ENCODE data around the gene ZNF337.
"Not testable (repeated sequence)": the region's sequence is repeated elsewhere in the genome, so short reads cannot be mapped to it uniquely, and the experiment has no call there.

The ZNF337 gene

GRCh38 chr20:25692499-25692898 is 4.2 kb downstream of the ZNF337 start:
- TF ChIP-seq CTCF (IDR thresholded peaks at IDR 0.05; ENCODE audit: control insufficient read depth, extremely low read depth, insufficient read depth): no peak
- no peak overlapping the region for H3K4me3 ChIP-seq (ENCODE audit: low read depth, low read length)
- no peak for DNase-seq (ENCODE audit: low read depth)

GRCh38 chr20:25690427-25690826 is 6.2 kb downstream of the ZNF337 start:
- H3K4me3 ChIP-seq (ENCODE audit: low read depth, low read length): no peak overlapping the region
- no peak for DNase-seq (ENCODE audit: low read depth)
- no peak for TF ChIP-seq CTCF (IDR thresholded peaks at IDR 0.05; ENCODE audit: control insufficient read depth, extremely low read depth, insufficient read depth)

DNA sequence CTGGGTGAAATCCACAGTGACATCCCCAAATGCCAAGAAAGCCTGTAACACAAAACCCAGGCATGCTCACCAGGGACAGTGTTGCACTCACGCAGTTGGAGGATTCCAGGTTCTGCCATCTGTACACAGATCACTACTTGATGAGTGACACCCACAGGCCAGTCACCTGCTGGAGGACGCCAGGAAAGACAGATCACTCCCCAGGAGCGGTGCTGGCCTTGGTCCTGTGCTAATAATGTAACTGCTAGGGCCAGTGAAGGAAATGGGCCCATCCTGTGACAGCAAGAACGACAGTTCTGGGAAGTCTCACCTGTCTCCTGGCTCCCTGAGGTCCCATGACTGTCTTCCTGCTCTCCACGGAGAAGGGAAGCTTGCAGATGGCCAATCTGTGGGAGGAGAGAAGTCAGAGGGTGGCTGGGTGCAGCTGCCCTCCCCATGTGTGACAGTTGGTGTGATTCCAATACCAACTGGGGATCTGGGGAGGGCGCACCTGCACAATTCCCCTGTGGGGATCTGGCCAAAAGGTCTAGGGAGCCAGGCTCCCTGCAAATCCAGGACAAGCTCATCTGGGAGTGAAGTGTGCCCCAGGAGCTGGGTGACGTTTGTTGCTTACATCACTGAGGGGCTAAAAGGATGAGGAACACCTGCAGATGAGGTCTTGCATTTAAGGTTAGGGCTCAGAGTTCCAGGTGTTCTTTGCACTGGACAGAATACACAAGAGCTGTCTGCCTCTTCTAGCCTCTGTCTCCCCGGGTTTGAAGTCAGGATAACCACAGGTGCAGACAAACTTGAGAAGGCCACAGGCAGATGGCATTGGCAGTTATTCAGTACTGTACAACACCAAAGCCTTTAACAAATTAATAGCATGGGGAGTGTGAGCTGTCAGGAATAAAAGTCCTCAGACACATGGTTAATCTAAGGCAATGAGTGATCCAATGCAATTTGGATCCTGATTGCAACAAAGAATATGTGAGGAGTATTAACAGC is 10.3 kb downstream of the ZNF337 start:
- peak; percentile 33 for TF ChIP-seq CTCF (IDR thresholded peaks at IDR 0.05; ENCODE audit: control insufficient read depth, extremely low read depth, insufficient read depth)
- H3K4me3 ChIP-seq (ENCODE audit: low read depth, low read length): no peak overlapping the region
- DNase-seq (ENCODE audit: low read depth): peak; percentile 58

DNA sequence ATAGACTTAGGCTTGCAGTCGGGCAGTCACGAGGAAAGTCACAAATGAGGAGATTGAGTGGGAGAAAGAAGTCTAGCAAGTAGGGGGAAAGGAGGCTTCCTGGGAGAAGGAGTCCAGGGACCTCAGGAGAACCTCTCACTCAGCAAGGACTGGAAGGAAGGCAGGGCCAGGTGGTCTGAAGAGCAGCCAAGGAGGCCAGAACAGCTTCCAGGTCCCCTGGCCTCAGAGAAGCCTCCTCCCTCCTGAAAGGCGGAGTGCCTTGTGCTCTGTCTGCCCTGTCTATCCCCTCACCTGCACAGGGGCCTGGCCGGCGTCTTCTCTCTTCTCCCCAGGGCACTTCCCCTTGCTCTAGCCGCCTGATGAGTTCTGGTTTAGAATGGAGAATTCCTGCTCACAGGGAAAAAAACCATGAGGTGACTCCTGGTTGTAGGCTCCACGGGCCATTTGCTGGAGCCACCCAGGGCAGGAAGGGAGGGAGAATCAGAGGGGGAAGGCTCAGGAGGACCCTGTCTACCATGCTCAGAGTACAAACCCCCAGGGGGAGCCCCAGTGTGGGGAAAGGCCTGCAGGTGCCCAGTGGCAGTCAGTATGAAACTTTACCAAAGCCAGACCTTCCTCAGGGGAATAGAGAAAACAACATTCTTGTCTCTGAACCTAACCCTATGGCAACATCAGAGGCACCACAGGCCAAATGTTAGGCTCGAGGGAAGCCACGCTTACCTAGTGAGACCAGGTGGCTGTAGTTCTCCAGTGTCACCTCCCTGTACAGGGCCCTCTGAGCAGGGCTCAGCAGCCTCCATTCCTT is 11.2 kb downstream of the ZNF337 start:
- no peak overlapping the region for H3K4me3 ChIP-seq (ENCODE audit: low read depth, low read length)
- no peak for DNase-seq (ENCODE audit: low read depth)
- TF ChIP-seq CTCF (IDR thresholded peaks at IDR 0.05; ENCODE audit: control insufficient read depth, extremely low read depth, insufficient read depth): no peak

- not testable (repeated sequence) for DNase-seq (ENCODE audit: low read depth)
These were observed 12.8 kb downstream of the ZNF337 start for GRCh38 chr20:25683826-25684225.

DNA sequence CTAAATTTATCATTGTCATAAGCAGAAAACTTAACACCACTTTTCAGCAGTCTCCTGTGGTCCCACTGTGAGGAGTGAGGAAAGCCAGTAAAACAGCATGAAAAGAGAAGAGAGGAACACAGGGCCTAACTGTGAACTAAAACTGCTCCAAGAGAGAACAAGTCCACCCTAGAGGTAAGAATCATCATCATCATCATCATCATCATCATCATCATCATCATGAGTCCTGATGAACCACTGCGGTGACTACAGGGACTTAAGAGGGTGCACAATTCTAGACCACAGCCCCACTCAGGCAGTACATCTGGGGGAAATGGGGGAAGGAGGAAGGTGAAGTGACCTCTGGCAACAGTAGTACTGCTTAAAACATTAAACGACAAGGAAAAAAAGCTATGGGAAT is 13.6 kb downstream of the ZNF337 start:
- DNase-seq (ENCODE audit: low read depth): no peak
- H3K4me3 ChIP-seq (ENCODE audit: low read depth, low read length): no peak overlapping the region
- no peak for TF ChIP-seq CTCF (IDR thresholded peaks at IDR 0.05; ENCODE audit: control insufficient read depth, extremely low read depth, insufficient read depth)

More at GRCh38 chr20:25683826-25684225, 12.8 kb downstream of the ZNF337 start:
- H3K4me3 ChIP-seq (ENCODE audit: low read depth, low read length): not testable (repeated sequence)

DNA sequence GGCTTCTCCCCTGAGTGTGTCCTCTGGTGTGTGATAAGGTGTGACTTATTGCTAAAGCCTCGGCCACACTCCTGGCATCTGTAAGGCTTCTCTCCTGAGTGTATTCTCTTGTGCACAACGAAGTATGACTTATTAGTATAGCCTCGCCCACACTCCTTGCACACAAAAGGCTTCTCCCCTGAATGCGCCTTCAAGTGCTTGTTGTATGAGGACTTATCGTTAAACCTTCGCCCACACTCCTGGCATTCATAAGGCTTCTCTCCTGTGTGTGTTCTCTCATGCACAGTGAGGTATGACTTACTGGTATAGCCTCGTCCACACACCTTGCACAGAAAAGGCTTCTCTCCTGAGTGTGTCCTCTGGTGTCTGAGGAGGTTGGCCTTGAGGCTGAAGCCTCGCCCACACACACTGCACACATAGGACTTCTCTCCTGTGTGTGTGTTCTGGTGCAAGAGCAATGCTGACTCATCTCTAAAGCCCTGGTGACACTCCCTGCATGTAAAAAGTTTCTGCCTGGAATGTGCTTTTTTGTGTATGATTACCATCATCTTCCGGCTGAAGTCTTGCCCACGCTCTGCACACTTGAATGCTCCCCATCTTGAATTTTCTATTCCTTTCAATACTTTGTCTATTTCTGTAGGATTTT is 20.4 kb downstream of the ZNF337 start:
- no peak for DNase-seq (ENCODE audit: low read depth)
- no peak overlapping the region for H3K4me3 ChIP-seq (ENCODE audit: low read depth, low read length)
- no peak for TF ChIP-seq CTCF (IDR thresholded peaks at IDR 0.05; ENCODE audit: control insufficient read depth, extremely low read depth, insufficient read depth)
